Neural progenitor cell (in vitro differentiated cells): Measurements from ENCODE around the gene TCOF1. TPM values are rescaled to one million over a fixed set of nuclear protein-coding genes. Genes with fewer than 3 reads are reported as not detected.

Source experiments
- DNase-seq: peaks from one replicate; pipeline ENCODE4 v3.0.0-alpha.2; 2016; ENCODE audit warnings: low spot score
- H2AFZ ChIP-seq: fragments of 200-600 bp; sonication (generic); replicated peaks from 2 replicates; pipeline ENCODE4 v1.6.1; 2016; ENCODE audit warnings: antibody characterized with exemption
- H3F3A ChIP-seq: fragments of 200-600 bp; sonication (generic); 2 replicates; pipeline ENCODE4 v1.6.1; 2016; ENCODE audit warnings: antibody characterized with exemption, low read depth
- H3K27ac ChIP-seq: fragments of 200-600 bp; sonication (generic); 2 replicates; pipeline ENCODE4 v1.5.1; 2016; ENCODE audit warnings: mild to moderate bottlenecking
- H3K27me3 ChIP-seq: fragments of 200-600 bp; sonication (generic); 2 replicates; pipeline ENCODE4 v1.6.1; 2016; ENCODE audit warnings: mild to moderate bottlenecking, moderate library complexity
- H3K36me3 ChIP-seq: fragments of 200-600 bp; sonication (generic); 2 replicates; pipeline ENCODE4 v1.5.1; 2016
- H3K4me1 ChIP-seq: fragments of 200-600 bp; sonication (generic); 2 replicates; pipeline ENCODE4 v1.6.1; 2016; ENCODE audit warnings: mixed run types
- H3K4me2 ChIP-seq: fragments of 200-600 bp; sonication (generic); 2 replicates; pipeline ENCODE4 v1.6.1; 2016
- H3K4me3 ChIP-seq: fragments of 200-600 bp; sonication (generic); 2 replicates; pipeline ENCODE4 v1.5.1; 2016
- H3K79me2 ChIP-seq: fragments of 200-600 bp; sonication (generic); 2 replicates; pipeline ENCODE4 v1.6.1; 2016; ENCODE audit warnings: low read depth
- H3K9ac ChIP-seq: fragments of 200-600 bp; sonication (generic); 2 replicates; pipeline ENCODE4 v1.6.1; 2016
- H3K9me3 ChIP-seq: fragments of 200-600 bp; sonication (generic); 2 replicates; pipeline ENCODE4 v1.5.1; 2016; ENCODE audit warnings: low read depth
- H4K20me1 ChIP-seq: fragments of 200-600 bp; sonication (generic); 2 replicates; pipeline ENCODE4 v1.6.1; 2016; ENCODE audit warnings: low read depth
- H3K27ac Mint-ChIP-seq: 3 replicates; pipeline ENCODE4 v1.8.0; 2021; ENCODE audit warnings: mixed read lengths
- H3K27me3 Mint-ChIP-seq: 2 replicates; pipeline ENCODE4 v1.8.0; 2022; ENCODE audit warnings: low read depth, mild to moderate bottlenecking, inconsistent platforms, moderate library complexity, mixed read lengths; ENCODE audit not compliant: insufficient read depth
- H3K36me3 Mint-ChIP-seq: 3 replicates; pipeline ENCODE4 v1.8.0; 2021; ENCODE audit warnings: mixed read lengths
- H3K4me1 Mint-ChIP-seq: 3 replicates; pipeline ENCODE4 v1.8.0; 2021; ENCODE audit warnings: mixed read lengths
- H3K4me3 Mint-ChIP-seq: 3 replicates; pipeline ENCODE4 v1.8.0; 2021; ENCODE audit warnings: mild to moderate bottlenecking, moderate library complexity, mixed read lengths
- H3K9me3 Mint-ChIP-seq: 3 replicates; pipeline ENCODE4 v1.8.0; 2020; ENCODE audit warnings: mixed read lengths
- CTCF ChIP-seq: fragments of 200-600 bp; sonication (generic); IDR thresholded peaks from 2 replicates; pipeline ENCODE4 v1.5.1; 2017; ENCODE audit warnings: antibody characterized with exemption, mild to moderate bottlenecking
- EZH2 ChIP-seq: fragments of 200-600 bp; sonication (generic); IDR thresholded peaks from 2 replicates; pipeline ENCODE4 v1.6.1; 2017; ENCODE audit warnings: antibody characterized with exemption, mild to moderate bottlenecking, moderate library complexity
- EZH2phosphoT487 ChIP-seq: fragments of 200-600 bp; sonication (generic); IDR thresholded peaks from 2 replicates; pipeline ENCODE4 v1.6.1; 2017; ENCODE audit warnings: antibody characterized with exemption
- total RNA-seq: library from RNA; depleted of rRNA; stranded (reverse); fragments of >200 nt; gene quantifications from 2 replicates; pipeline ENCODE4 v1.2.3, GENCODE V29; 2015; ENCODE audit warnings: low replicate concordance

The TCOF1 gene
- total RNA-seq, 1 donor from 2014 or later: 37.9 TPM

- Histone ChIP-seq H3F3A (no peaks in the 10 kb centered on the region), H3K27me3 (no peaks in the 10 kb centered on the region), H3K4me1 (peaks cover 14% of the 10 kb centered on the region), H3K36me3 (no peaks in the 10 kb centered on the region), H3K4me2 (no peak overlapping the region), H4K20me1 (no peaks in the 10 kb centered on the region), H3K4me3 (no peak overlapping the region), H3K9me3 (no peaks in the 10 kb centered on the region), H2AFZ (no peak overlapping the region), H3K27ac (no peak overlapping the region), H3K9ac (no peak overlapping the region), H3K79me2 (no peaks in the 10 kb centered on the region)
- Mint-ChIP-seq H3K4me1 (peaks cover 36% of the 10 kb centered on the region), H3K9me3 (no peaks in the 10 kb centered on the region), H3K36me3 (no peaks in the 10 kb centered on the region), H3K27ac (no peak overlapping the region), H3K4me3 (no peak overlapping the region), H3K27me3 (peaks cover 10% of the 10 kb centered on the region)
- TF ChIP-seq CTCF: no peak
- no peak for TF ChIP-seq EZH2phosphoT487
- no peak for TF ChIP-seq EZH2
- DNase-seq: no peak
Observed at GRCh38 chr5:150325426-150325825, 32.1 kb upstream of the TCOF1 start.

- TF ChIP-seq EZH2phosphoT487: no peak
- no peak for TF ChIP-seq EZH2
- no peak for TF ChIP-seq CTCF
- Histone ChIP-seq H3K36me3 (no peaks in the 10 kb centered on the region), H4K20me1 (no peaks in the 10 kb centered on the region), H3F3A (no peaks in the 10 kb centered on the region), H3K4me2 (peak overlapping the region; percentile 65), H3K9ac (no peak overlapping the region), H3K9me3 (no peaks in the 10 kb centered on the region), H3K27ac (no peak overlapping the region), H2AFZ (peak overlapping the region; percentile 67), H3K79me2 (no peaks in the 10 kb centered on the region), H3K27me3 (no peaks in the 10 kb centered on the region), H3K4me3 (no peak overlapping the region), H3K4me1 (peaks cover 13% of the 10 kb centered on the region)
- Mint-ChIP-seq H3K36me3 (no peaks in the 10 kb centered on the region), H3K4me3 (no peak overlapping the region), H3K27ac (no peak overlapping the region), H3K4me1 (peaks cover 33% of the 10 kb centered on the region), H3K9me3 (no peaks in the 10 kb centered on the region), H3K27me3 (peaks cover 7% of the 10 kb centered on the region)
- no peak for DNase-seq
Observed at GRCh38 chr5:150326707-150327106, 30.8 kb upstream of the TCOF1 start.

GRCh38 chr5:150327139-150327538, 30.4 kb upstream of the TCOF1 start:
- H3K9me3 ChIP-seq: no peaks in the 10 kb centered on the region
- Mint-ChIP-seq H3K27me3 (peaks cover 5% of the 10 kb centered on the region), H3K4me1 (peaks cover 31% of the 10 kb centered on the region), H3K4me3 (no peak overlapping the region), H3K9me3 (no peaks in the 10 kb centered on the region), H3K36me3 (no peaks in the 10 kb centered on the region), H3K27ac (no peak overlapping the region)
- H3K4me3 ChIP-seq: no peak overlapping the region
- H3K9ac ChIP-seq: no peak overlapping the region
- peak overlapping the region; percentile 65 for H3K4me2 ChIP-seq
- H3K36me3 ChIP-seq: no peaks in the 10 kb centered on the region
- DNase-seq: no peak
- H3K27ac ChIP-seq: no peak overlapping the region
- peaks cover 13% of the 10 kb centered on the region for H3K4me1 ChIP-seq
- TF ChIP-seq CTCF (no peak), EZH2phosphoT487 (no peak)
- no peaks in the 10 kb centered on the region for H3K79me2 ChIP-seq
- no peaks in the 10 kb centered on the region for H3F3A ChIP-seq
- no peaks in the 10 kb centered on the region for H4K20me1 ChIP-seq
- H3K27me3 ChIP-seq: no peaks in the 10 kb centered on the region
- peak overlapping the region; percentile 67 for H2AFZ ChIP-seq

GRCh38 chr5:150328515-150328914, 29.0 kb upstream of the TCOF1 start:
- H3K36me3 Mint-ChIP-seq: no peaks in the 10 kb centered on the region
- Histone ChIP-seq H3K9me3 (no peaks in the 10 kb centered on the region), H3K36me3 (no peaks in the 10 kb centered on the region), H2AFZ (no peak overlapping the region), H3K27ac (no peak overlapping the region), H3K4me2 (no peak overlapping the region), H3K4me3 (no peak overlapping the region), H3F3A (no peaks in the 10 kb centered on the region), H3K79me2 (no peaks in the 10 kb centered on the region), H4K20me1 (no peaks in the 10 kb centered on the region), H3K27me3 (no peaks in the 10 kb centered on the region), H3K4me1 (peaks cover 13% of the 10 kb centered on the region), H3K9ac (no peak overlapping the region)
- no peak overlapping the region for H3K27ac Mint-ChIP-seq
- no peaks in the 10 kb centered on the region for H3K9me3 Mint-ChIP-seq
- H3K27me3 Mint-ChIP-seq: peaks cover 5% of the 10 kb centered on the region
- TF ChIP-seq CTCF (no peak), EZH2 (no peak), EZH2phosphoT487 (no peak)
- DNase-seq: no peak
- no peak overlapping the region for H3K4me3 Mint-ChIP-seq
- peaks cover 31% of the 10 kb centered on the region for H3K4me1 Mint-ChIP-seq
